Stomach (tissue), 4 donors: ENCODE data around the gene NAALADL2.

ENCODE experiments used
- CTCF ChIP-seq, 7 experiments: fragments of 450-650 bp in 4 of 7; fragments of 200-600 bp in 3 of 7; sonication (generic) in 3 of 7; IDR thresholded peaks; one replicate each; pipeline ENCODE4 v1.5.1; 2016 to 2019; ENCODE audit warnings: antibody characterized with exemption in 7 of 7, control low read depth in 2 of 7, mild to moderate bottlenecking in 1 of 7
- POLR2A ChIP-seq, 4 donors: fragments of 450-650 bp; IDR thresholded peaks; one replicate each; pipeline ENCODE4 v1.6.1; 2016; ENCODE audit warnings: antibody characterized with exemption in 4 of 4, control low read depth in 2 of 4, mild to moderate bottlenecking in 1 of 4, moderate library complexity in 1 of 4

- TF ChIP-seq POLR2A (IDR thresholded peaks at IDR 0.05) (no peak), CTCF (IDR thresholded peaks at IDR 0.05) (no peak)
These were observed 466.9 kb downstream of the NAALADL2 start for GRCh38 chr3:175326041-175326440.
